Measurements from ENCODE around the gene EFCAB6. TPM values are rescaled to one million over a fixed set of nuclear protein-coding genes. Genes with fewer than 3 reads are reported as not detected.

The EFCAB6 gene
- total and polyA plus RNA-seq, 2 of the 4 experiments (the other 2 are of a cell fraction), result 0.44 to 1.1 TPM

- Histone ChIP-seq H2BK20ac (ENCODE audit: low read depth, low read length) (no peak overlapping the region), H4K5ac (ENCODE audit: low read depth, low read length) (no peak overlapping the region), H2AFZ (replicated peaks; ENCODE audit: low read length, poor library complexity) (no peak overlapping the region), H3K27ac (ENCODE audit: insufficient read depth, low read length) (peak overlapping the region; percentile 38; the same call in 1 of the 2 replicates), H4K8ac (ENCODE audit: low read depth in 2 of 2, low read length in 2 of 2) (no peak overlapping the region), H3K18ac (ENCODE audit: low read depth, low read length) (no peak overlapping the region; the same call in 1 of the 2 replicates), H3K56ac (ENCODE audit: extremely low read depth, insufficient read depth, low read length) (no peak overlapping the region), H3K9me1 (ENCODE audit: insufficient read depth, low read length) (no peaks in the 10 kb centered on the region), H3K23ac (ENCODE audit: low read depth, low read length) (no peak overlapping the region), H3K9me3 (ENCODE audit: control insufficient read depth, insufficient read depth, low read length) (no peaks in the 10 kb centered on the region), H3K9ac (ENCODE audit: low read depth, low read length) (no peak overlapping the region), H3K79me1 (ENCODE audit: low read depth in 1 of 2, low read length in 2 of 2) (no peaks in the 10 kb centered on the region), H3K4me3 (ENCODE audit: insufficient read depth, low read depth, low read length) (no peak overlapping the region), H2AK9ac (replicated peaks; ENCODE audit: low read depth, low read length, poor library complexity) (no peak overlapping the region), H2BK5ac (ENCODE audit: low read depth, low read length, poor library complexity, severe bottlenecking) (no peak overlapping the region), H2BK120ac (ENCODE audit: low read depth, low read length) (no peak overlapping the region), H3K27me3 (ENCODE audit: control insufficient read depth, insufficient read depth, low read length) (no peaks in the 10 kb centered on the region), H3K36me3 (ENCODE audit: control insufficient read depth, insufficient read depth, low read length) (no peaks in the 10 kb centered on the region), H3K14ac (replicated peaks; ENCODE audit: low read depth, low read length) (no peak overlapping the region), H2AK5ac (ENCODE audit: low read depth, low read length) (no peak overlapping the region), H3K4me1 (ENCODE audit: control insufficient read depth, insufficient read depth, low read length) (peaks cover 2% of the 10 kb centered on the region; the same call in 1 of the 2 replicates), H2BK15ac (ENCODE audit: low read depth, low read length) (no peak overlapping the region), H4K20me1 (ENCODE audit: insufficient read depth, low read length) (no peaks in the 10 kb centered on the region), H4K91ac (ENCODE audit: insufficient read depth, low read depth, low read length) (no peak overlapping the region), H3K4ac (ENCODE audit: low read depth, low read length) (no peak overlapping the region), H3K4me2 (ENCODE audit: low read depth, low read length) (no peak overlapping the region; the same call in 1 of the 2 replicates)
- ATAC-seq (ENCODE audit: low read depth) (peak; percentile 76), DNase-seq (peak; percentile 11)
- intact Hi-C loops (cut with micrococcal nuclease), result no loop called here
- dilution Hi-C loops (cut with HindIII; ENCODE audit: low sequenced_read_pairs, unreplicated experiment), result no loop called here
- BruUV-seq (replicated peaks), result no TSS peak
- ChIA-PET POLR2A (ENCODE audit: unreplicated experiment) (no interaction called here), CTCF (interaction anchor here (0.6 kb wide), 1 partner anchor 221 kb away, joined by 3 read pairs; no protein-coding TSS in a partner anchor)
- in situ Hi-C loops (cut with MboI; ENCODE audit: low sequenced_read_pairs), result no loop called here
- TF ChIP-seq MAFK (IDR thresholded peaks at IDR 0.05; ENCODE audit: low read depth, low read length), result no peak
- TF ChIP-seq CHD1 (IDR thresholded peaks at IDR 0.05; ENCODE audit: low read depth, low read length), result no peak
- no peak for TF ChIP-seq FOS (IDR thresholded peaks at IDR 0.05; ENCODE audit: low read depth, low read length)
- no peak for TF ChIP-seq SMC3 (IDR thresholded peaks at IDR 0.05; ENCODE audit: low read depth, low read length)
- no peak for TF ChIP-seq MXI1 (IDR thresholded peaks at IDR 0.05; ENCODE audit: borderline replicate concordance, low read depth, low read length)
- no peak for TF ChIP-seq RCOR1 (IDR thresholded peaks at IDR 0.05; ENCODE audit: insufficient replicate concordance, low read length)
- no peak for TF ChIP-seq CEBPB (IDR thresholded peaks at IDR 0.05; ENCODE audit: low read depth, low read length)
- TF ChIP-seq MAZ (IDR thresholded peaks at IDR 0.05; ENCODE audit: borderline replicate concordance, low read depth, low read length), result no peak
- no peak for TF ChIP-seq POLR2A (IDR thresholded peaks at IDR 0.05; ENCODE audit: low read depth, low read length)
Measured at GRCh38 chr22:43726322-43726721, 85.8 kb downstream of the EFCAB6 start.
